SK-N-MC (cell line): Measurements from ENCODE around the gene TMPRSS11D.

ENCODE experiments used
- EZH2 ChIP-seq: fragments of 200-600 bp; sonication (generic); IDR thresholded peaks from one replicate; pipeline ENCODE4 v1.6.1; 2017; ENCODE audit warnings: antibody characterized with exemption
- POLR2AphosphoS5 ChIP-seq: IDR thresholded peaks from 2 replicates; pipeline ENCODE4 v1.6.1; 2012; ENCODE audit warnings: mild to moderate bottlenecking, low read depth, low read length, borderline replicate concordance

DNA sequence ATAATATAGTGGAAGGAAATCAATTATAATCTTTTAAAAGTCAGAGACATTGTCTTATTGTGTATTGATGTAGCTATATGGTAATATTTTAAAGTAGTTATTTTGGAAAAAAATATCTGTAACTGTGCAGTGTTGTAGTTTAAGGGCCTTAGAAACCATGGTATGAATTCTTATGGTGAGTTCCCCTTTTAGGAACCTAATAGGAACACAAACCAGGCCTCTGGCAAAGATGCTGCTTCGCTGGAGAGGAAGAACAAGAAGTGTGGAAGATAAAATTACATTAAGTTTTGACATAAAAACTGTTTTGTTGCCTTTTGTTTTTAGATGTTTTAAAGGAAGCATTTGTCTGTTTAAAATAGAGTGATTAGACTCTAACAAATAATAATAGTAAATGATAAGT, 10.9 kb upstream of the TMPRSS11D start:
- TF ChIP-seq POLR2AphosphoS5, result no peak
- no peak for TF ChIP-seq EZH2
